Stimulated activated CD4-positive, alpha-beta T cell treated with anti-CD3 and anti-CD28 coated beads, Interleukin-1b, Interleukin-23, amount 100 ng/mL, for 4 hours (primary cell): ENCODE data around the gene LURAP1L.

Experiments used
- DNase-seq, 2 donors: peaks; one replicate each; pipeline ENCODE4 v3.0.0-alpha.2; 2020; ENCODE audit warnings: low read depth in 2 of 2

Gene LURAP1L

GRCh38 chr9:12776513-12777055, 1.8 kb downstream of the LURAP1L start:
- DNase-seq, result no peak

- DNase-seq, result no peak
Measured at GRCh38 chr9:12777121-12778022, 2.6 kb downstream of the LURAP1L start.

- no peak for DNase-seq
Measured at GRCh38 chr9:12778389-12778788, 3.6 kb downstream of the LURAP1L start.

GRCh38 chr9:12781226-12781733, 6.5 kb downstream of the LURAP1L start:
- no peak for DNase-seq

GRCh38 chr9:12783767-12784460, 9.1 kb downstream of the LURAP1L start:
- DNase-seq, result no peak

- DNase-seq, result no peak
Measured at GRCh38 chr9:12784461-12785259, 9.8 kb downstream of the LURAP1L start.

GRCh38 chr9:12785260-12785770, 10.5 kb downstream of the LURAP1L start:
- no peak for DNase-seq

GRCh38 chr9:12785941-12786340, 11.1 kb downstream of the LURAP1L start:
- no peak for DNase-seq

GRCh38 chr9:12790001-12790400, 15.2 kb downstream of the LURAP1L start:
- no peak for DNase-seq

- DNase-seq, result no peak
Measured at GRCh38 chr9:12790883-12791282, 16.1 kb downstream of the LURAP1L start.

GRCh38 chr9:12794101-12794799, 19.4 kb downstream of the LURAP1L start:
- no peak for DNase-seq

GRCh38 chr9:12796601-12797000, 21.8 kb downstream of the LURAP1L start:
- DNase-seq, result no peak

- no peak for DNase-seq
Measured at GRCh38 chr9:12797037-12797436, 22.2 kb downstream of the LURAP1L start.

- DNase-seq, result no peak
Measured at GRCh38 chr9:12798066-12798770, 23.4 kb downstream of the LURAP1L start.

GRCh38 chr9:12801187-12801586, 26.4 kb downstream of the LURAP1L start:
- DNase-seq, result no peak

- no peak for DNase-seq
Measured at GRCh38 chr9:12801663-12802062, 26.8 kb downstream of the LURAP1L start.

- DNase-seq, result no peak
Measured at GRCh38 chr9:12802093-12802492, 27.3 kb downstream of the LURAP1L start.

- DNase-seq, result no peak
Measured at GRCh38 chr9:12808569-12808968, 33.7 kb downstream of the LURAP1L start.

- DNase-seq, result no peak
Measured at GRCh38 chr9:12809720-12810119, 34.9 kb downstream of the LURAP1L start.

GRCh38 chr9:12811935-12812334, 37.1 kb downstream of the LURAP1L start:
- DNase-seq, result no peak
